Endothelial cell of umbilical vein (primary cell): Measurements from ENCODE around the gene ACSM4. TPM values are rescaled to one million over a fixed set of nuclear protein-coding genes. Genes with fewer than 3 reads are reported as not detected.

ENCODE experiments used
- BruUV-seq: library from RNA; stranded (reverse); fragments of 400-500 nt; replicated peaks from 2 replicates; lab custom pipeline; 2021; lab: Mats Ljungman, UMichigan
- CTCF ChIA-PET: fragments of 300-600, 350-600 bp; sonication (Branson Sonifier 250); formaldehyde crosslinking; loops from one replicate; lab custom pipeline; 2021; ENCODE audit warnings: antibody characterized with exemption, inconsistent platforms; lab: Charles Lee
- POLR2A ChIA-PET: fragments of 300-600, 350-600 bp; sonication (Branson Sonifier 250); formaldehyde crosslinking; loops from one replicate; lab custom pipeline; 2021; ENCODE audit warnings: antibody characterized with exemption, inconsistent platforms; lab: Charles Lee
- DNase-seq: peaks from one replicate; pipeline ENCODE4 v3.0.0-alpha.2; 2011; ENCODE audit warnings: low read depth, low spot score
- FAIRE-seq: peaks from 2 replicates; lab custom pipeline; 2011; peaks lifted over from hg19 to GRCh38; lab: Jason Lieb, UNC
- H2AFZ ChIP-seq: 2 replicates; pipeline ENCODE4 v1.6.0; 2012; ENCODE audit warnings: low read depth, low read length, control low read depth, inconsistent platforms
- H3K27ac ChIP-seq: 2 replicates; pipeline ENCODE4 v1.5.1; 2011; ENCODE audit warnings: low read depth, mild to moderate bottlenecking, control low read depth, low read length, moderate library complexity; ENCODE audit not compliant: insufficient read depth
- H3K27me3 ChIP-seq, 2 experiments: 2 replicates each; pipeline versions ENCODE4 v1.6.0 to v1.6.1; 2011; ENCODE audit warnings: low read length in 2 of 2, mixed read lengths in 1 of 2; ENCODE audit not compliant: control insufficient read depth in 2 of 2, insufficient read depth in 2 of 2
- H3K36me3 ChIP-seq, 2 experiments: 2 replicates in 1 of 2; 3 replicates in 1 of 2; pipeline ENCODE4 v1.5.1; 2011; ENCODE audit warnings: low read length in 2 of 2, mild to moderate bottlenecking in 1 of 2, moderate library complexity in 1 of 2; ENCODE audit not compliant: control insufficient read depth in 2 of 2, insufficient read depth in 2 of 2; ENCODE audit errors: extremely low read depth in 1 of 2
- H3K4me1 ChIP-seq: 3 replicates; pipeline ENCODE4 v1.5.1; 2011; ENCODE audit warnings: mild to moderate bottlenecking, low read length; ENCODE audit not compliant: control insufficient read depth, insufficient read depth; ENCODE audit errors: extremely low read depth
- H3K4me2 ChIP-seq: 2 replicates; pipeline ENCODE4 v1.6.1; 2011; ENCODE audit warnings: low read length, control low read depth, mixed read lengths; ENCODE audit not compliant: insufficient read depth
- H3K4me3 ChIP-seq, 3 experiments: fragments of 200-600 bp in 1 of 3; sonication (generic), shearing (Covaris generic) in 1 of 3; replicated peaks in 1 of 3; 2 replicates each; pipeline ENCODE4 v1.5.1; 2011 to 2016; ENCODE audit warnings: control low read depth in 3 of 3, low read length in 3 of 3, mild to moderate bottlenecking in 2 of 3, inconsistent platforms in 1 of 3, low read depth in 1 of 3, moderate library complexity in 1 of 3; ENCODE audit not compliant: insufficient read depth in 1 of 3
- H3K79me2 ChIP-seq: 2 replicates; pipeline ENCODE4 v1.6.0; 2012; ENCODE audit warnings: low read length, inconsistent platforms; ENCODE audit not compliant: control insufficient read depth, insufficient read depth
- H3K9ac ChIP-seq: replicated peaks from 2 replicates; pipeline ENCODE3; 2011; ENCODE audit warnings: low read length, control low read depth; ENCODE audit not compliant: insufficient read depth; ENCODE audit errors: extremely low read depth
- H3K9me1 ChIP-seq: replicated peaks from 3 replicates; pipeline ENCODE4 v1.6.0; 2011; ENCODE audit warnings: mild to moderate bottlenecking, low read length; ENCODE audit not compliant: control insufficient read depth, insufficient read depth; ENCODE audit errors: extremely low read depth
- H3K9me3 ChIP-seq: replicated peaks from 2 replicates; pipeline ENCODE4 v1.5.1; 2012; ENCODE audit warnings: low read length, inconsistent platforms; ENCODE audit not compliant: control insufficient read depth, insufficient read depth
- H4K20me1 ChIP-seq: replicated peaks from 2 replicates; pipeline ENCODE3; 2011; ENCODE audit warnings: mild to moderate bottlenecking, low read length; ENCODE audit not compliant: control insufficient read depth, insufficient read depth; ENCODE audit errors: extremely low read depth
- EZH2 ChIP-seq: IDR thresholded peaks from 2 replicates; pipeline ENCODE4 v1.6.1; 2012; ENCODE audit warnings: borderline replicate concordance, low read depth, mild to moderate bottlenecking, moderate library complexity, low read length, inconsistent platforms; ENCODE audit not compliant: severe bottlenecking
- FOS ChIP-seq: IDR thresholded peaks from 2 replicates; pipeline ENCODE4 v1.6.1; 2011; ENCODE audit warnings: mild to moderate bottlenecking, low read length, moderate library complexity, borderline replicate concordance; ENCODE audit not compliant: insufficient read depth
- GATA2 ChIP-seq: IDR thresholded peaks from 2 replicates; pipeline ENCODE4 v1.7.0; 2011; ENCODE audit warnings: low read depth, mild to moderate bottlenecking, moderate library complexity, mixed read lengths, low read length; ENCODE audit not compliant: insufficient read length, insufficient read depth
- JUN ChIP-seq: IDR thresholded peaks from 2 replicates; pipeline ENCODE4 v1.6.1; 2011; ENCODE audit warnings: borderline replicate concordance, low read depth; ENCODE audit not compliant: insufficient read length, insufficient read depth
- MYC ChIP-seq: IDR thresholded peaks from one replicate; pipeline ENCODE4 v1.6.1; 2011; ENCODE audit warnings: mild to moderate bottlenecking, low read depth, low read length
- POLR2A ChIP-seq: IDR thresholded peaks from 2 replicates; pipeline ENCODE4 v1.6.1; 2012; ENCODE audit warnings: low read depth, mild to moderate bottlenecking, control low read depth, low read length
- POLR2AphosphoS5 ChIP-seq: IDR thresholded peaks from 2 replicates; pipeline ENCODE4 v1.6.1; 2012; ENCODE audit warnings: low read depth, mild to moderate bottlenecking, control low read depth, low read length, moderate library complexity; ENCODE audit not compliant: insufficient read depth
- dilution Hi-C: fragments of 300-500 bp; cut with MboI; formaldehyde crosslinking; loops from one replicate; pipeline ENCODE4 v1.15.0; 2019; ENCODE audit warnings: low sequenced_read_pairs; ENCODE audit not compliant: extremely low pct_ligation_motif_present
- intact Hi-C: fragments of 100-400 bp; cut with micrococcal nuclease; formaldehyde crosslinking; loops from one replicate; pipeline ENCODE4 v1.10.0; 2022
- polyA plus RNA-seq, 4 experiments: library from polyadenylated mRNA; depleted of rRNA in 3 of 4; stranded (reverse) in 3 of 4; unstranded in 1 of 4; fragments of >200 nt; gene quantifications; 2 replicates each; pipeline versions ENCODE4 v1.2.1 to v1.2.3, GENCODE V29; 2011 to 2012; ENCODE audit warnings: missing spikeins in 1 of 4
- total RNA-seq: library from RNA; stranded (reverse); gene quantifications from 2 replicates; pipeline ENCODE4 v1.2.3, GENCODE V29; 2021
- TF ChIP-seq, protein P1 (sequence below): IDR thresholded peaks from 2 replicates; pipeline ENCODE4 v1.6.1; 2011; ENCODE audit not compliant: insufficient read depth, insufficient read length
- TF ChIP-seq, protein P2 (sequence below), 2 donors: IDR thresholded peaks; 1 replicate in 1 of 2; 2 replicates in 1 of 2; pipeline ENCODE4 v1.5.1; 2011; ENCODE audit warnings: low read length in 2 of 2, mild to moderate bottlenecking in 2 of 2, moderate library complexity in 2 of 2, control low read depth in 1 of 2, inconsistent platforms in 1 of 2, low read depth in 1 of 2; ENCODE audit not compliant: insufficient read depth in 1 of 2; ENCODE audit errors: extremely low read depth in 1 of 2

The ACSM4 gene
- total and polyA plus RNA-seq, 2 donors (not counting 3 experiments of a cell fraction or from before 2014, with no cell fraction given): not detected

- Histone ChIP-seq H3K9ac (no peak overlapping the region), H3K4me3 (no peak overlapping the region), H3K9me1 (no peaks in the 10 kb centered on the region), H3K79me2 (no peaks in the 10 kb centered on the region), H3K4me1 (no peaks in the 10 kb centered on the region), H3K36me3 (no peaks in the 10 kb centered on the region), H3K27me3 (no peaks in the 10 kb centered on the region), H3K9me3 (no peaks in the 10 kb centered on the region), H3K4me2 (no peak overlapping the region), H4K20me1 (no peaks in the 10 kb centered on the region), H3K27ac (no peak overlapping the region), H2AFZ (no peak overlapping the region)
- FAIRE-seq (no peak), DNase-seq (no peak)
- dilution Hi-C loops: no loop called here
- ChIA-PET POLR2A (no interaction called here), CTCF (no interaction called here)
- intact Hi-C loops: no loop called here
- no TSS peak for BruUV-seq
- TF ChIP-seq MYC (no peak), JUN (no peak), POLR2AphosphoS5 (no peak), GATA2 (no peak), POLR2A (no peak), FOS (no peak), EZH2 (no peak)
- TF ChIP-seq, protein P1, sequence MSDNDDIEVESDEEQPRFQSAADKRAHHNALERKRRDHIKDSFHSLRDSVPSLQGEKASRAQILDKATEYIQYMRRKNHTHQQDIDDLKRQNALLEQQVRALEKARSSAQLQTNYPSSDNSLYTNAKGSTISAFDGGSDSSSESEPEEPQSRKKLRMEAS: no peak
- TF ChIP-seq, protein P2, sequence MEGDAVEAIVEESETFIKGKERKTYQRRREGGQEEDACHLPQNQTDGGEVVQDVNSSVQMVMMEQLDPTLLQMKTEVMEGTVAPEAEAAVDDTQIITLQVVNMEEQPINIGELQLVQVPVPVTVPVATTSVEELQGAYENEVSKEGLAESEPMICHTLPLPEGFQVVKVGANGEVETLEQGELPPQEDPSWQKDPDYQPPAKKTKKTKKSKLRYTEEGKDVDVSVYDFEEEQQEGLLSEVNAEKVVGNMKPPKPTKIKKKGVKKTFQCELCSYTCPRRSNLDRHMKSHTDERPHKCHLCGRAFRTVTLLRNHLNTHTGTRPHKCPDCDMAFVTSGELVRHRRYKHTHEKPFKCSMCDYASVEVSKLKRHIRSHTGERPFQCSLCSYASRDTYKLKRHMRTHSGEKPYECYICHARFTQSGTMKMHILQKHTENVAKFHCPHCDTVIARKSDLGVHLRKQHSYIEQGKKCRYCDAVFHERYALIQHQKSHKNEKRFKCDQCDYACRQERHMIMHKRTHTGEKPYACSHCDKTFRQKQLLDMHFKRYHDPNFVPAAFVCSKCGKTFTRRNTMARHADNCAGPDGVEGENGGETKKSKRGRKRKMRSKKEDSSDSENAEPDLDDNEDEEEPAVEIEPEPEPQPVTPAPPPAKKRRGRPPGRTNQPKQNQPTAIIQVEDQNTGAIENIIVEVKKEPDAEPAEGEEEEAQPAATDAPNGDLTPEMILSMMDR (IDR thresholded peaks at IDR 0.05; ENCODE audit: extremely low read depth in 1 of 2, insufficient read depth in 1 of 2, low read depth in 1 of 2, low read length in 2 of 2): no peak
Observed at GRCh38 chr12:7362734-7363133, 58.9 kb downstream of the ACSM4 start.
